A673 (cell line): ENCODE data around the gene GNAQ.

Experiments used
- EZH2 ChIP-seq: fragments of 200-600 bp; sonication (generic); IDR thresholded peaks from 2 replicates; pipeline ENCODE4 v1.6.1; 2017; ENCODE audit warnings: borderline replicate concordance, low read depth, mild to moderate bottlenecking, mixed read lengths, antibody characterized with exemption, low read length; ENCODE audit not compliant: poor library complexity, severe bottlenecking
- TF ChIP-seq, protein P1 (sequence below): fragments of 300-800, 200-600 bp; sonication (generic); conservative IDR thresholded peaks from 2 replicates; pipeline ENCODE4 v1.5.1; 2017; ENCODE audit warnings: low read depth, mild to moderate bottlenecking, antibody characterized with exemption, low read length, moderate library complexity, mixed read lengths

DNA sequence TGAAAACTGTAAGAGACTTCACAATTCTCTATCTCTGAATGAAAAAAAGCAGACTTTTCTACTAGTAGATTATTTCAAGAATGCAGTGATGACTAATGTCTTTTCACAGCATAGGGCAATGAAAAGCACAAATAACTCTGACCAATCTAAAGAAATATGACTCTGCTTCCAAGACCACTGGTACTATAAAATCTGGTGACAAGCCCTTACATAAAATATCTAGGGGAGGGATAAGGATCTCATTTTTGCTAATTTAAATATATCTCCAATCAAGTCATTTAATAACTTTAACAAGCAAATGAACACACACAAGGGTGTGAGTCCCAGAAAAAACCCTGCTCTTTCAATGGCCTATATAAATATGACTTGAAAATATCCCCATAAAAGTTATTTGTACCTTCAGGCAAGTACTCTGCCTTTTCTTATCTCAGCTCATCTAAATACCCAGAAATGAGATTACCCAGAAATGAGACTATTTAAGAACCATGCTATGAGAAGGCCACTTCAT is 105.2 kb downstream of the GNAQ start:
- TF ChIP-seq, protein P1, sequence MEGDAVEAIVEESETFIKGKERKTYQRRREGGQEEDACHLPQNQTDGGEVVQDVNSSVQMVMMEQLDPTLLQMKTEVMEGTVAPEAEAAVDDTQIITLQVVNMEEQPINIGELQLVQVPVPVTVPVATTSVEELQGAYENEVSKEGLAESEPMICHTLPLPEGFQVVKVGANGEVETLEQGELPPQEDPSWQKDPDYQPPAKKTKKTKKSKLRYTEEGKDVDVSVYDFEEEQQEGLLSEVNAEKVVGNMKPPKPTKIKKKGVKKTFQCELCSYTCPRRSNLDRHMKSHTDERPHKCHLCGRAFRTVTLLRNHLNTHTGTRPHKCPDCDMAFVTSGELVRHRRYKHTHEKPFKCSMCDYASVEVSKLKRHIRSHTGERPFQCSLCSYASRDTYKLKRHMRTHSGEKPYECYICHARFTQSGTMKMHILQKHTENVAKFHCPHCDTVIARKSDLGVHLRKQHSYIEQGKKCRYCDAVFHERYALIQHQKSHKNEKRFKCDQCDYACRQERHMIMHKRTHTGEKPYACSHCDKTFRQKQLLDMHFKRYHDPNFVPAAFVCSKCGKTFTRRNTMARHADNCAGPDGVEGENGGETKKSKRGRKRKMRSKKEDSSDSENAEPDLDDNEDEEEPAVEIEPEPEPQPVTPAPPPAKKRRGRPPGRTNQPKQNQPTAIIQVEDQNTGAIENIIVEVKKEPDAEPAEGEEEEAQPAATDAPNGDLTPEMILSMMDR = no peak
- TF ChIP-seq EZH2 = no peak
